IMR-90 (cell line): ENCODE measurements around the gene CELF5. TPM values are rescaled to one million over a fixed set of nuclear protein-coding genes. Genes with fewer than 3 reads are reported as not detected.

Experiments used
- ATAC-seq: fragments of 200-7000 bp; cut with Tn5 transposase; 2 replicates; pipeline ENCODE4 v1.9.1; 2020; ENCODE audit warnings: low read depth, mild to moderate bottlenecking, moderate library complexity
- BruUV-seq: library from RNA; stranded (reverse); fragments of 400-500 nt; replicated peaks from 2 replicates; lab custom pipeline; 2021; lab: Mats Ljungman, UMichigan
- CTCF ChIA-PET: fragments of 300-600 bp; formaldehyde crosslinking; extraction: SDS; loops from one replicate; lab custom pipeline; 2021; ENCODE audit warnings: antibody characterized with exemption; lab: Yijun Ruan, JAX
- POLR2A ChIA-PET: fragments of 300-600 bp; sonication (Branson Sonifier 250); formaldehyde crosslinking; loops from one replicate; lab custom pipeline; 2022; ENCODE audit warnings: antibody characterized with exemption; ENCODE audit not compliant: unreplicated experiment; lab: Charles Lee
- DNase-seq: peaks from one replicate; pipeline ENCODE4 v3.0.0; 2013
- H2AFZ ChIP-seq: replicated peaks from 2 replicates; pipeline ENCODE3; 2013; ENCODE audit warnings: low read length, mild to moderate bottlenecking; ENCODE audit not compliant: poor library complexity
- H2AK5ac ChIP-seq: 2 replicates; pipeline ENCODE4 v1.6.1; 2013; ENCODE audit warnings: low read depth, low read length, inconsistent platforms
- H2AK9ac ChIP-seq: replicated peaks from 2 replicates; pipeline ENCODE3; 2013; ENCODE audit warnings: mild to moderate bottlenecking, low read depth, low read length, moderate library complexity; ENCODE audit not compliant: poor library complexity
- H2BK120ac ChIP-seq: 2 replicates; pipeline ENCODE4 v1.6.1; 2013; ENCODE audit warnings: low read depth, low read length, inconsistent platforms
- H2BK15ac ChIP-seq: 3 replicates; pipeline ENCODE4 v1.6.1; 2013; ENCODE audit warnings: low read depth, low read length, inconsistent platforms
- H2BK20ac ChIP-seq: 2 replicates; pipeline ENCODE4 v1.6.1; 2013; ENCODE audit warnings: low read depth, mild to moderate bottlenecking, inconsistent platforms, low read length, moderate library complexity
- H2BK5ac ChIP-seq: 2 replicates; pipeline ENCODE4 v1.6.1; 2013; ENCODE audit warnings: mild to moderate bottlenecking, low read depth, low read length, inconsistent platforms; ENCODE audit not compliant: poor library complexity, severe bottlenecking
- H3K14ac ChIP-seq: replicated peaks from 2 replicates; pipeline ENCODE4 v1.6.1; 2013; ENCODE audit warnings: low read depth, low read length, inconsistent platforms
- H3K18ac ChIP-seq: 2 replicates; pipeline ENCODE4 v1.6.1; 2013; ENCODE audit warnings: low read depth, low read length, control low read depth
- H3K23ac ChIP-seq: 2 replicates; pipeline ENCODE4 v1.6.1; 2013; ENCODE audit warnings: low read depth, low read length, inconsistent platforms
- H3K27ac ChIP-seq: 2 replicates; pipeline ENCODE4 v1.5.1; 2013; ENCODE audit warnings: mild to moderate bottlenecking, control low read depth, low read length; ENCODE audit not compliant: insufficient read depth
- H3K27me3 ChIP-seq: 2 replicates; pipeline ENCODE4 v1.6.1; 2013; ENCODE audit warnings: low read length; ENCODE audit not compliant: control insufficient read depth, insufficient read depth
- H3K36me3 ChIP-seq: 2 replicates; pipeline ENCODE4 v1.6.1; 2013; ENCODE audit warnings: low read length, mixed read lengths; ENCODE audit not compliant: control insufficient read depth, insufficient read depth
- H3K4ac ChIP-seq: 2 replicates; pipeline ENCODE4 v1.6.1; 2013; ENCODE audit warnings: low read depth, low read length, inconsistent platforms
- H3K4me1 ChIP-seq: 2 replicates; pipeline ENCODE4 v1.6.1; 2013; ENCODE audit warnings: low read length, mixed read lengths; ENCODE audit not compliant: control insufficient read depth, insufficient read depth
- H3K4me2 ChIP-seq: 2 replicates; pipeline ENCODE4 v1.6.1; 2013; ENCODE audit warnings: low read depth, mild to moderate bottlenecking, control low read depth, low read length, moderate library complexity
- H3K4me3 ChIP-seq: 2 replicates; pipeline ENCODE4 v1.5.1; 2013; ENCODE audit warnings: low read depth, mild to moderate bottlenecking, control low read depth, low read length, moderate library complexity; ENCODE audit not compliant: insufficient read depth
- H3K56ac ChIP-seq: 2 replicates; pipeline ENCODE4 v1.6.1; 2013; ENCODE audit warnings: low read length, inconsistent platforms; ENCODE audit not compliant: insufficient read depth; ENCODE audit errors: extremely low read depth
- H3K79me1 ChIP-seq, 2 experiments: 2 replicates each; pipeline ENCODE4 v1.6.1; 2013; ENCODE audit warnings: low read length in 2 of 2, inconsistent platforms in 1 of 2, low read depth in 1 of 2
- H3K9ac ChIP-seq: 2 replicates; pipeline ENCODE4 v1.6.1; 2013; ENCODE audit warnings: low read depth, low read length, control low read depth
- H3K9me1 ChIP-seq: 2 replicates; pipeline ENCODE4 v1.6.1; 2013; ENCODE audit warnings: low read length, inconsistent platforms; ENCODE audit not compliant: insufficient read depth
- H3K9me3 ChIP-seq: 2 replicates; pipeline ENCODE4 v1.6.1; 2013; ENCODE audit warnings: low read length; ENCODE audit not compliant: control insufficient read depth, insufficient read depth
- H4K20me1 ChIP-seq: 2 replicates; pipeline ENCODE4 v1.6.1; 2013; ENCODE audit warnings: low read length, inconsistent platforms; ENCODE audit not compliant: insufficient read depth
- H4K5ac ChIP-seq: 2 replicates; pipeline ENCODE4 v1.6.1; 2013; ENCODE audit warnings: mild to moderate bottlenecking, low read depth, low read length, control low read depth
- H4K8ac ChIP-seq, 2 experiments: 2 replicates each; pipeline ENCODE4 v1.6.1; 2013; ENCODE audit warnings: low read depth in 2 of 2, low read length in 2 of 2, control low read depth in 1 of 2, inconsistent platforms in 1 of 2
- H4K91ac ChIP-seq: 2 replicates; pipeline ENCODE4 v1.6.1; 2013; ENCODE audit warnings: low read depth, low read length, inconsistent platforms; ENCODE audit not compliant: insufficient read depth
- FOS ChIP-seq: fragments of 150-350 bp; IDR thresholded peaks from 2 replicates; pipeline ENCODE4 v1.6.1; 2016; ENCODE audit warnings: low read depth, low read length
- MAZ ChIP-seq: IDR thresholded peaks from 2 replicates; pipeline ENCODE4 v1.6.1; 2012; ENCODE audit warnings: low read depth, mild to moderate bottlenecking, low read length, improper control_type of control experiment, moderate library complexity, borderline replicate concordance
- SMC3 ChIP-seq: fragments of 150-350 bp; IDR thresholded peaks from 2 replicates; pipeline ENCODE4 v1.6.1; 2016; ENCODE audit warnings: low read depth, mild to moderate bottlenecking, antibody characterized with exemption, low read length, moderate library complexity
- WGBS, 2 experiments: methylation state at CpG; one replicate each; pipeline versions ENCODE4 v1.1.5 to v1.1.7; 2013; ENCODE audit warnings: missing lambda C conversion rate in 2 of 2; ENCODE audit not compliant: insufficient read length in 1 of 2; ENCODE audit errors: extremely low coverage in 2 of 2; 5-methylcytosine and 5-hydroxymethylcytosine counted together
- dilution Hi-C: fragments of 300-500 bp; cut with HindIII; formaldehyde crosslinking; loops from one replicate; pipeline ENCODE4 v1.14.3; 2018; ENCODE audit warnings: low sequenced_read_pairs; ENCODE audit not compliant: unreplicated experiment
- in situ Hi-C: fragments of 300-500 bp; cut with MboI; formaldehyde crosslinking; loops from 3 replicates; pipeline ENCODE4 v1.14.3; 2019; ENCODE audit warnings: low sequenced_read_pairs, inconsistent platforms, mixed read lengths
- intact Hi-C: fragments of 100-400 bp; cut with micrococcal nuclease; formaldehyde crosslinking; loops from 2 replicates; pipeline ENCODE4 v1.10.0; 2022
- polyA plus RNA-seq, 3 experiments: library from polyadenylated mRNA; depleted of rRNA; stranded (reverse); fragments of >200 nt; gene quantifications; 2 replicates each; pipeline ENCODE4 v1.2.3, GENCODE V29; 2012; ENCODE audit warnings: low replicate concordance in 1 of 3
- total RNA-seq: library from RNA; depleted of rRNA; stranded (reverse); fragments of >200 nt; gene quantifications from 2 replicates; pipeline ENCODE4 v1.2.3, GENCODE V29; 2012

CELF5 gene
- total and polyA plus RNA-seq, 2 of the 4 experiments (the other 2 are of a cell fraction): 0.02 TPM; not detected in 1

DNA sequence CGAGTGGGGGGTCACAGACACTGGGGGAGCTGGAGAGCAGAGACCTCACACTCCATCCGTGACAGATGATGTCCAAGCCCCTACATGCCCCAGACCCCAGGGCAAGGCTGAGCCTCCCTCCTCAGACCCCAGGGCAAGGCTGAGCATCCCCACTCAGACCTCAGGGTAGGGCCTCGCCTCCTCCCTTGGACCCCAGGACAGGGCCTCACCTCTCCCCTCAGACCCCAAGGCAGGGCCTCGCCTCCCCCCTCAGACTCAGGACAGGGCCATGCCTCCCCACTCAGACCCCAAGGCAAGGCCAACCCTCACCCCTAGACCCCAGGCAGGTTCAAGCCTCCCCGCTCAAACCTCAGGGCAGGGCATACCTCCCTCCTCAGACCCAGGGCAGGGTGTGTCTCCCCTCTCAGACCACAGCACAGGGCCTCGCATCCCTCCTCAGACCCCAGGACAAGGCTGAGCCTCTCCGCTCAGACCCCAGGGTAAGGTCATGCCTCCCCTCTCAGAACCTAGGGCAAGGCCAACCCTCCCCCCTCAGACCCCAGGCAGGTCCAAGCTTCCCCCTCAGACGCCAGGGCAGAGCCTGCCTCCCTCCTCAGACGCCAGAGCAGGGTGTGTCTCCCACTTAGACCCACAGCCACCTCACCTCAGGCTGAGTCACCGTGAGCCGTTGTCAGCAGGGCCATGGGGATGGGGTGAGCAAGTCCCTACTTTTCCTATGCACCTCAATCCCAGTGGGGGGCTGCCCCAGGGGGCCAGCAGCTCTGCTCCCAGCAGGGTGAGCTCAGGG is 47.6 kb upstream of the CELF5 start:
- TF ChIP-seq SMC3 (no peak), FOS (0 out of 2 replicates have a peak, but pooled peaks have one; percentile 23), MAZ (0 out of 2 replicates have a peak, but pooled peaks have one; percentile 27)
- peak; percentile 80 for ATAC-seq

More for the DNA sequence above, 47.6 kb upstream of the CELF5 start:
- Histone ChIP-seq H2BK120ac (peak overlapping the region; percentile 87), H2AK5ac (peak overlapping the region; percentile 91), H4K8ac (peak overlapping the region in 1 of 2 experiments; percentile 91; a peak in 3 of 4 replicates), H4K5ac (peak overlapping the region; percentile 59; the same call in 1 of the 2 replicates), H3K56ac (no peak overlapping the region; the same call in 1 of the 2 replicates), H2AFZ (peak overlapping the region; percentile 85), H3K79me1 (peaks cover 0 to 5% of the 10 kb centered on the region in 2 experiments; a peak in 1 of 4 replicates), H3K4me1 (peaks cover 11% of the 10 kb centered on the region), H4K20me1 (no peaks in the 10 kb centered on the region), H3K23ac (peak overlapping the region; percentile 82), H3K4me3 (no peak overlapping the region), H3K9ac (no peak overlapping the region), H2BK20ac (peak overlapping the region; percentile 85), H3K4ac (peak overlapping the region; percentile 92), H3K4me2 (no peak overlapping the region), H2BK5ac (peak overlapping the region; percentile 87), H3K18ac (peak overlapping the region; percentile 84; the same call in 1 of the 2 replicates), H3K36me3 (no peaks in the 10 kb centered on the region), H2AK9ac (peak overlapping the region; percentile 96), H3K14ac (peak overlapping the region; percentile 82), H3K27me3 (no peaks in the 10 kb centered on the region; the same call in 1 of the 2 replicates), H4K91ac (peak overlapping the region; percentile 81), H3K9me1 (peaks cover 9% of the 10 kb centered on the region; the same call in 1 of the 2 replicates), H3K27ac (no peak overlapping the region; the same call in 1 of the 2 replicates), H2BK15ac (no peak overlapping the region; the same call in 2 of the 3 replicates), H3K9me3 (no peaks in the 10 kb centered on the region)
- ChIA-PET CTCF (no interaction called here), POLR2A (no interaction called here)
- WGBS, 2 experiments: 87% methylated on average over 3 of the region's 11 CpGs; no CpG with 5 or more reads in 1 of the 2 experiments
- intact Hi-C loops: no loop called here
- dilution Hi-C loops: no loop called here
- in situ Hi-C loops: no loop called here
- BruUV-seq: no TSS peak
- peak; percentile 67 for DNase-seq
